Urothelium cell line (cell line): ENCODE data around the gene TEX53.

Source experiments
- DNase-seq: peaks from one replicate; pipeline ENCODE4 v3.0.0; 2011; ENCODE audit warnings: low spot score, mixed read lengths
- FAIRE-seq: peaks from 2 replicates; lab custom pipeline; 2011; peaks lifted over from hg19 to GRCh38; lab: Jason Lieb, UNC

Gene TEX53

DNA sequence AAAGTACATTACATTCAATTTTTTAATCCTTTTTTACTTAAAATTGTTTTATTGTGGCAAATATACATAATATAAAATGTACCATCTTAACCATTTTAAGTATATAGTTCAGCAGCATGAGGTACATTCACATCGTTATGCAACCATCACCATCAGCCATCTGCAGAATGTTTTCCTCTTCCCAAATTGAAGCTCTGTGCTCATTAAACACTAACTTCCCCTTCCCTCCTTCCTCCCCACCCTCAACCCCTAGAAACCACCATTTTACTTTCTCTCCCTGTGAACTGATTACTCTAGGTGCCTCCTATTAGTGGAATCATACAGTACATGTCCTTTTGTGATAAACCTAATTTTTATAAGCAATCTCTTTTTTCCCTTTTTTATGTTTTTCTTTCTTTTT lies 15.6 kb downstream of the TEX53 start:
- FAIRE-seq (no peak), DNase-seq (no peak)

GRCh38 chr9:114638404-114638803 lies 19.2 kb downstream of the TEX53 start:
- DNase-seq (no peak), FAIRE-seq (no peak)

- no peak for FAIRE-seq
- DNase-seq: no peak
These were observed 23.2 kb downstream of the TEX53 start for GRCh38 chr9:114634387-114634786.

DNA sequence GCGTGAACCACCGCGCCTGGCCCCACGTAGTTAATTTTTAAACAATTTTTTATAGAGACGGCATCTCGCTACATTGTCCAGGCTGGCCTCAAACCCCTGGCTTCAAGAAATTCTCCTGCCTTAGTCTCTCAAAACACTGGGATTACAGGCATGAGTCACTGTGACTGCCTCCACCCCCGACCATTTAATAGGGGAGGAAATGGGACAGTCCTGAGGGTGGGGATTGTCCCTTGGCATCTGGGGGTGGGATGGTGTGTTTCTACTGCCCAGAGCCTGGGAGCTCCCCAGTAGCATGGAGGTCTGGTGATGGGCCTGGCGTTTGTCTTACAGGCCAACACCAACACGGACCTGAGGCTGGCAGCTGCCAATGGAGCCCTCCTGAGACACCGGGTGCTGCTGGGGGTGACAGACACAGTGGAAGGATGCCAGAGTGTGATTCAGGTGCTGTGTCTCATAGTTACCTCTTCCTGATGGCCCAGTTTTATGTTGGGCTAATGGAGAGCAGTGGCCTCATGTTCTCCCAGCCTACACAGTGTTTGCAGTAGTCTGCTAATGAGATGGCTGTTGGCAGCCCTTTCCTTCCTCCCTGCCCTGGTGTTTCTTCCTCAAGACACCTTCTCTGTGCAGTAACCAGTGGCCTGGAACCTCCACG lies 24.0 kb downstream of the TEX53 start:
- DNase-seq (no peak), FAIRE-seq (no peak)

GRCh38 chr9:114631166-114631565 lies 26.4 kb downstream of the TEX53 start:
- no peak for DNase-seq
- no peak for FAIRE-seq

DNA sequence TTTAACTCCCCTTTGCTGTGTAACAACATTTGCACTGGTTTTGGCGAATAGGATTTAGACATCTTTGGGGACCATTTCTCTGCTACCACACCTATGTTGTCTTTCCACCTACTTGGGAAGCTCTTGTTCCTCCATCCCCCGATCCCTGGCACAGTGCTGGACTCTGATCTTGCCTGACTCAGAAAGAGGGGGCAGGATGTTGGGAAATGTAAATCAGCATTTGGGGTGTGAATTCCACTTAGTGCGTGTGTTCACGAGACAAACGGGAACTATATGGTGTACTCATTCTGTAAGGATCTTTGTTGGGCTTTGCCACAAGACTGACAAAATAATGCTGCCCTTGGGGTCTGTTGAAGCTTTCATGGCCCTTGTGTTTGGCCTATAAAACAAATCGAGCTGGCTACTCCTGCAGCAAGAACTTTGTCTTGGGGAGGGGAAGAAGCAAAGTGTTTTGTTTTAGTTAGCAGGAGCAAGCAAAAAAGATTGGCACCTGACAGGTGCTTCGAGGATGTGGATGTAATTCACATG lies 28.0 kb downstream of the TEX53 start:
- no peak for FAIRE-seq
- no peak for DNase-seq

DNA sequence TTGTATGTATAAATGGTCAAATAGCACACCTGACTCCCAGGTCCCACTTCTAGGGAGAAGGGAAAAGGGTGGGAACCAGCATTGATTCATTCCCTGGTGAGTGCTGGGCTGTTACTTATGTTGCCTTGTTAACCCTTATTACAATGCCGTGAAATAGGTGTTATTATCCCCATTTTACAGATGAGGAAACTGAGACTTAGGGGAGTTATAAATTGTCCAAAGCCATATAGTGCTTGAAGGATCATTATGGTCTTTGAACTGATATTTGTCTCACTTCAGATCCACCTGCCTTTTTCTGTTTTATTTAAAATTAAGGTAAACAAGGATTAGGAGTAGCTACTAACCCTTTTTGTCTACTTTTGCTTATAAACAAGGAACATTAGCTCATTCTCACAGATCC lies 30.1 kb downstream of the TEX53 start:
- no peak for DNase-seq
- no peak for FAIRE-seq

DNA sequence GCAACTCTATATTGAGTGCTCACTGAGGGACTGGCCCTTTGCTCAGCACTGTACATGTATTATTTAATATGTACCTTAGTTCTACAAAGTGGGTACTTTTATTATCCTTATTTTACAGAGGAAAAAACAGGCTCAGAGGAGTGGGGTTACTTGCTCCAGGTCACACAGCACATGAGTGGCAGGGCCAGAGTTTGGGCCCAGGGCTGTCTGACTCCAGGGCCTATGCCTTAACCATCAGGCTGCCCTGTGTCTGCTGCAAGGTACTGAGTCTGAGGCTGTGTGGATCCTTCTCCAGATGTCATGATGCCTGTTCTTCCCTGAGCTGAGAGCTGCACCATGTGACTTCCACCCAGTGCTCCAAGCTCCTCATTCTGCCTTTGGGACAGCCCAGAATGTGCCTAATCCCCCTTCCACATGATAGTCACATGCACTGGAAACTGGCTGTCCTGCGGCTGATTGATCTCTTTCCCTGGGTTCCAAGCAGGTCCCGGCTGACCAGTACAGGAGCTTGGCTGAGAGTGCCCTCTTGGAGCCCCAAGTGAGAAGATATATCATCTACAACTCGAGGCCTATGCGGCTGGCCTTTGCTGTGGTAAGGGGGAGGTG lies 31.1 kb downstream of the TEX53 start:
- FAIRE-seq (no peak), DNase-seq (no peak)

DNA sequence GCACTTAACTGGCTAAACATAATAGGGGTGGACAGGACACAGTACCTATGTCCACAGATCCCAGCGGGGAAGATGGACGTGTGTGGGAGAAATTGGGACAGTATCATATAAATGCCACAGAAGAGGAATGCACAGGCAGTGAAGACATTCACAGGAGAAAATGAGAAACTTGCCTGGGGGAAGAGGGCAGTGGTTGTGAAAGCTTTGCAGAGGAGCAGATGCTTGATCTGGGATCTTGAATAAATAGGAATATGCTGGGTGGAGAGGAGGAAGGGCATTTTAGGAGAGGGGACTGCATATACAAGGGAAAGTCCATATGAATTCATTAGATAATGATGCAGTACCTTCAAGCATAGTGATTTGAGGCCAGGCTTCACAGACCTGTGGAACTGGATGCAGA lies 32.9 kb downstream of the TEX53 start:
- DNase-seq (no peak), FAIRE-seq (no peak)

GRCh38 chr9:114621975-114622609 lies 35.5 kb downstream of the TEX53 start:
- DNase-seq: peak; percentile 9
- FAIRE-seq: no peak

DNA sequence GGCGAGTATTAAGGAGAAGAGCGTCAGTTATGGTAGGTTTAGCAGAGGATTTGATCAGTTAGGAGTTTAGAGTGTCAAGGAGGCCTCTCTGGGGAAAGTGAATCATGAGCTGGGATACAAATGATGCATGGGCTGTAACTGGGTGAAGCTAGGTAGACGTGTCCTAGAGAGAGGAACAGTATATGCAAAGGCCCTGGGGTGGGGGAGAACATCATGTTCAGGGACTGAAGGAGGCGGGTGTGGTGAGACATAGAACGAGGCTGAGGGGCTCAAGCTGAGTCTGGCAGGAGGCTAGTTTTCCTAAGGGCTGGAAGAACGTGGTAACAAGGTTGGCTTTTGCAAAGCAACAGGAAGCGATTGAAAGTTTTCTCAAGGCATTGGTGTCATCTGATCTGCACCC lies 36.0 kb downstream of the TEX53 start:
- no peak for FAIRE-seq
- DNase-seq: no peak

DNA sequence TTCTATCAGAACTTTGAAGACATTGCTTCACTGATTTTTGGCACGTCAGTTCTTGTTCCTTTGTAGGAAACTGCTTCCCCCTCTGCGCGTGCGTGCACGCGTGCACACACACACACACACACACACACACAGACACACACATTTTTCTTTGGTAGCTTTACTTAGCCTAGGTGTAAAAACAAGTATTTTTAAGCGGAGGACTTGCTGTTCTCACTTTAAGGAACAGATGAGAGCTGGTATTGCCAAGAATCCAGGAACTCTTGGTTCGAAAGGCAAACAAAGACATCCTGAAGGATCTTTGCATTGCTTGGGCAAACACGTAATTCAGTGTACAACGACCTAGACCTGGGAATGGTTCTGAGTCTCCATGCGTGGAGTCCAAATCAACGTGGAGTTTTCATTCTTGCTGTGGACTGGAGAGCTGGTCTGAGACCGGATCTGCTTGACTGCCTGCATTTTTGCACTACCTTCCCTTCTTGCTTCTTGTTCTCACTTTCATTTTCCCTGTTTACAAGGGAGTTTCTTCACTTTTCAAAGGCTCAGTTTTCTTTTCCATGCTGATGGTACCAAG lies 38.3 kb downstream of the TEX53 start:
- DNase-seq (no peak), FAIRE-seq (no peak)

DNA sequence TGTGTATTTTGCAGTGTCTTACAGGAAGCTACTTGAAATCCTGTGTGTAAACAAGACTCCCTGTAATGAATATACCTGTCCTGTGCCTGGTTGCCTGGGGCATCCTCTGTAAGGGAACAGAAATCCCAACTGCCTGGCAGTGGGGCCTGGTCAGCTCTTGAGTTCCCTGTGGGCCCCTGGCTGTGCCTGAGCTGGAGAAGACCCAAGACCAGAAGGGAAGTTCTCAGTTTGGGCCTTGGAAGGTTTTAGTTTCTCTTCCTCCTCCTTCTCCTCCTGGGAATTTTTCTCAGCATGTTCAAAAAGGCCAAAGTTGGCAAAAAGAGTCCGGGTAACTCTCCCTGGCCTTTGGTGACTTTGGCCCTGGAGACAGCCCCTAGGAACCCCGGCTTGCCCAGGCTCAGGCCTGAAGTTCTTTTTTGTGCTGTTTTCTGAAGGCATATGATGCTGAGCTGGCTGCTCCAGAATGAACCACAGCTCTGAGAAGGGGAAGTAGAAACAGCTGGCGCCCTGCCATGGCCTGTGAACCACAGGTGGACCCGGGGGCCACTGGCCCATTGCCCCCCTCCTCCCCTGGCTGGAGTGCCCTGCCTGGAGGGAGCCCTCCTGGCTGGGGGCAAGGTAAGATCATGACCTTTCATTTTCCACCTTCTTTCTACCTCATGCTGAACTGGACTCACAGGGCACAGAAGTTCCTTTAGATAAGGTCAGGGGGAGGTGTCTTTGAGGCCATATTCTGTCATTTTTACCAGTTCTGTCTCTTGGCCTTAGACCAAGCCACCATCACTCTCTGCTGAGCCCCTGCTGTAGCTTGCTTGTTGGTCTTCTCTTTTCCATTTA lies 40.7 kb downstream of the TEX53 start:
- no peak for FAIRE-seq
- DNase-seq: no peak

DNA sequence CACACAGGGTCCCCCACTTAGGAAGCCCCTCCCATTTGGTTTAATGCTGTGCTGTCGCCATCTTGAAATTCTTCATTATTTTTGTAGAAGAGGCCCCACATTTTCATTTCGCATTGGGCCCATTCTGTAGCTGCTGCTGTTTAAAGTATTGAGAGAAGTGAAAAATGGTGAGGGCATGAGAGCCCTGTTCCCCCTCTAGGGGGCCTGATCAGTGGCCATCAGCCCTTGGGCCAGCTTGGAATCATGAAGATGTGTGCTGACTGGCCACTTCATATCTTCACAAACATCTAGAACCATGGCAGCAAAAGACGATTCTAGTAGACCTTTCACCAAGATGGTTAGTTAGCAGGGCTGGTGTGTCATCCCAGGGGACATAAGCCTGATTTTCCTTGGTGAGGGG lies 43.2 kb downstream of the TEX53 start:
- DNase-seq (no peak), FAIRE-seq (no peak)

- FAIRE-seq: no peak
- no peak for DNase-seq
These were observed 43.7 kb downstream of the TEX53 start for GRCh38 chr9:114613919-114614318.

GRCh38 chr9:114613087-114613486 lies 44.5 kb downstream of the TEX53 start:
- FAIRE-seq: no peak

GRCh38 chr9:114612272-114612923 lies 45.2 kb downstream of the TEX53 start:
- no peak for FAIRE-seq
- DNase-seq: no peak

More at GRCh38 chr9:114613087-114613486, 44.5 kb downstream of the TEX53 start:
- no peak for DNase-seq

DNA sequence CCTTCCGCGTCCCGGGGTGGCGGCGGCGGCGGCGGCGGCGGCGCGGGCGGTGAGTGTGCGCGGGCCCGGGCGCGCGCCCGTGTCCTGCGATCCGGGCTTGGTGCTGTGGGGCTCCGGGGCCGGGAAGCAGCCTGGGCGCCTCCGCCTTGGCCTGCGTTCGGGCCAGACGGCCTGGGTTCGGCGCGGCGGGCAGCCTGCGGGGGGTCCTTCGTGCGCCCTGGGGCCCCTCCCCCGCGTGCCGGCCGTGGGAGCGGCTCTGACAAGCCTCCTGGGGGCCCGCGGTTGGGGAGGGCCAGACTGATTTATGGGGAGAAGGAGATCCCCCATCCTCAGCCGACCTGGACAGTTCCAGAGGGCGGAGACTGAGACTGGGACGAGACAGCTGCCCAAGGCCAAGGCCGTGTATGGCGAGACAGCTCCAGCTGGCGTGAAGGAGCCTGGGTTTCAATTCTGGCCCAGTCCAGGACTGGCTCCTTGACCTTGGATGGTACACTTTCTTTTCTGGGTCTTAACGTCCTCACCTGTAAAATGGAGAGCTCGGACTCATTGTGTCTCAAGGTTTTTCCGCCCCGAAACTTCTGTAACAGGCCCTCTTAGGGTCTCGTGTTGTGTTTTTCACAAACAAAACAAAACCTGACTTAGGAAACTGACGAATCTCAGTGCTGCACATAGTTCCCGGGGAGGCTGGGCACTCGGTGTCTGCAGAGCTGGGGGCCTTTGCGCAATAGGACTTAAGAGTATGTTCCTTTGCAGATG lies 45.9 kb downstream of the TEX53 start:
- no peak for FAIRE-seq

DNA sequence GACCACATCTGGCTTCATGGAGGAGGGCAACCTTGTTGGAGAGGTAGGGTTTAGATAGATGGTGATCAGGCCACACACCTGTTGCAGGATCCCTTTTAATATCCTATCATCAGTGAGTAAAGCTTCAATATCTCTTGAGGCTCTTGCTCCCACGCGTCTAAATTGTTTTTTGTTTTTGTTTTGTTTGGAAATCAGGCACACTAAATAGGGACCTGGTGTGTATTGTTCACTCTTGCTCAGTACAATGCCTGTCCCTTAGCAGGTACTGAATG lies 49.1 kb downstream of the TEX53 start:
- FAIRE-seq (no peak), DNase-seq (no peak)

More for the DNA sequence above, 45.9 kb downstream of the TEX53 start:
- DNase-seq: peak; percentile 74
